Measurements from ENCODE around the gene SLX4.
"Not testable (repeated sequence)": the region's sequence is repeated elsewhere in the genome, so short reads cannot be mapped to it uniquely, and the experiment has no call there.

Gene SLX4

GRCh38 chr16:3611146-3611975, at the start of gene SLX4:
SLX4 (minus strand) TSS chr16:3611606; CDS start chr16:3608964, 2,642 bp downstream.
- no peak within 1 kb of the TSS for H3K27ac ChIP-seq (ENCODE audit: low read length)
- peaks cover 1% of the 10 kb centered on the region; the same call in 1 of the 2 replicates for H3K4me1 ChIP-seq (ENCODE audit: control insufficient read depth, insufficient read depth, low read length)
- H3K4me3 ChIP-seq (ENCODE audit: low read length) = peak within 1 kb of the TSS; percentile 46
- DNase-seq (ENCODE audit: low read depth, low spot score) = peak; percentile 71
- no peaks in the 10 kb centered on the region for H3K9me3 ChIP-seq (ENCODE audit: control insufficient read depth, insufficient read depth, low read length)
- H3K36me3 ChIP-seq (ENCODE audit: control insufficient read depth, insufficient read depth, low read length) = no peaks in the 10 kb centered on the region
- H3K27me3 ChIP-seq (ENCODE audit: control insufficient read depth, insufficient read depth, low read length) = no peaks in the 10 kb centered on the region
- WGBS (ENCODE audit: insufficient coverage, insufficient read length) = no CpG with 5 or more reads among the region's 86 CpGs

- peaks cover 56% of the 10 kb centered on the region for H3K36me3 ChIP-seq (ENCODE audit: control insufficient read depth, insufficient read depth, low read length)
- H3K4me3 ChIP-seq (ENCODE audit: low read length) = no peak overlapping the region
- DNase-seq (ENCODE audit: low read depth, low spot score) = no peak
- H3K27me3 ChIP-seq (ENCODE audit: control insufficient read depth, insufficient read depth, low read length) = no peaks in the 10 kb centered on the region
- no peaks in the 10 kb centered on the region for H3K9me3 ChIP-seq (ENCODE audit: control insufficient read depth, insufficient read depth, low read length)
- no peaks in the 10 kb centered on the region; the same call in 1 of the 2 replicates for H3K4me1 ChIP-seq (ENCODE audit: control insufficient read depth, insufficient read depth, low read length)
- H3K27ac ChIP-seq (ENCODE audit: low read length) = no peak overlapping the region
- no CpG with 5 or more reads among the region's 3 CpGs for WGBS (ENCODE audit: insufficient coverage, insufficient read length)
Measured at GRCh38 chr16:3659251-3659650, 47.8 kb upstream of the SLX4 start.

GRCh38 chr16:3656491-3657468, 45.4 kb upstream of the SLX4 start:
- H3K4me1 ChIP-seq (ENCODE audit: control insufficient read depth, insufficient read depth, low read length) = peaks cover 7% of the 10 kb centered on the region
- no CpG with 5 or more reads among the region's 42 CpGs for whole genome bisulfite sequencing (ENCODE audit: insufficient coverage, insufficient read length)
- no peaks in the 10 kb centered on the region for H3K9me3 ChIP-seq (ENCODE audit: control insufficient read depth, insufficient read depth, low read length)
- peaks cover 37% of the 10 kb centered on the region for H3K36me3 ChIP-seq (ENCODE audit: control insufficient read depth, insufficient read depth, low read length)
- no peaks in the 10 kb centered on the region for H3K27me3 ChIP-seq (ENCODE audit: control insufficient read depth, insufficient read depth, low read length)
- no peak overlapping the region for H3K4me3 ChIP-seq (ENCODE audit: low read length)
- no peak overlapping the region for H3K27ac ChIP-seq (ENCODE audit: low read length)
- DNase-seq (ENCODE audit: low read depth, low spot score) = no peak

GRCh38 chr16:3656160-3656490, 44.7 kb upstream of the SLX4 start:
- H3K4me1 ChIP-seq (ENCODE audit: control insufficient read depth, insufficient read depth, low read length); H3K9me3 ChIP-seq (ENCODE audit: control insufficient read depth, insufficient read depth, low read length); H3K27me3 ChIP-seq (ENCODE audit: control insufficient read depth, insufficient read depth, low read length); H3K27ac ChIP-seq (ENCODE audit: low read length); H3K4me3 ChIP-seq (ENCODE audit: low read length); DNase-seq (ENCODE audit: low read depth, low spot score): not testable (repeated sequence)
- H3K36me3 ChIP-seq (ENCODE audit: control insufficient read depth, insufficient read depth, low read length) = peaks cover 32% of the 10 kb centered on the region
- WGBS (ENCODE audit: insufficient coverage, insufficient read length) = no CpG with 5 or more reads among the region's 10 CpGs

- no CpG with 5 or more reads among the region's 21 CpGs for WGBS (ENCODE audit: insufficient coverage, insufficient read length)
- Histone ChIP-seq H3K27me3 (ENCODE audit: control insufficient read depth, insufficient read depth, low read length) (no peaks in the 10 kb centered on the region), H3K27ac (ENCODE audit: low read length) (no peak overlapping the region), H3K4me1 (ENCODE audit: control insufficient read depth, insufficient read depth, low read length) (peaks cover 7% of the 10 kb centered on the region), H3K4me3 (ENCODE audit: low read length) (no peak overlapping the region), H3K9me3 (ENCODE audit: control insufficient read depth, insufficient read depth, low read length) (no peaks in the 10 kb centered on the region), H3K36me3 (ENCODE audit: control insufficient read depth, insufficient read depth, low read length) (peaks cover 32% of the 10 kb centered on the region)
- DNase-seq (ENCODE audit: low read depth, low spot score) = no peak
Measured at GRCh38 chr16:3655396-3656159, 44.2 kb upstream of the SLX4 start.

GRCh38 chr16:3655030-3655395, 43.6 kb upstream of the SLX4 start:
- Histone ChIP-seq H3K9me3 (ENCODE audit: control insufficient read depth, insufficient read depth, low read length) (no peaks in the 10 kb centered on the region), H3K27me3 (ENCODE audit: control insufficient read depth, insufficient read depth, low read length) (no peaks in the 10 kb centered on the region), H3K36me3 (ENCODE audit: control insufficient read depth, insufficient read depth, low read length) (peaks cover 32% of the 10 kb centered on the region), H3K4me3 (ENCODE audit: low read length) (no peak overlapping the region), H3K4me1 (ENCODE audit: control insufficient read depth, insufficient read depth, low read length) (peaks cover 7% of the 10 kb centered on the region), H3K27ac (ENCODE audit: low read length) (no peak overlapping the region)
- no CpG with 5 or more reads among the region's 12 CpGs for WGBS (ENCODE audit: insufficient coverage, insufficient read length)
- no peak for DNase-seq (ENCODE audit: low read depth, low spot score)

GRCh38 chr16:3654249-3654991, 43.0 kb upstream of the SLX4 start, which contains the start of gene DNASE1:
DNASE1 (plus strand) TSS chr16:3654691; CDS start chr16:3655374, 683 bp downstream.
- DNase-seq (ENCODE audit: low read depth, low spot score) = peak; percentile 66
- no peaks in the 10 kb centered on the region for H3K9me3 ChIP-seq (ENCODE audit: control insufficient read depth, insufficient read depth, low read length)
- no peaks in the 10 kb centered on the region for H3K27me3 ChIP-seq (ENCODE audit: control insufficient read depth, insufficient read depth, low read length)
- H3K27ac ChIP-seq (ENCODE audit: low read length) = no peak within 1 kb of the TSS
- H3K4me3 ChIP-seq (ENCODE audit: low read length) = no peak within 1 kb of the TSS
- peaks cover 32% of the 10 kb centered on the region for H3K36me3 ChIP-seq (ENCODE audit: control insufficient read depth, insufficient read depth, low read length)
- peaks cover 7% of the 10 kb centered on the region for H3K4me1 ChIP-seq (ENCODE audit: control insufficient read depth, insufficient read depth, low read length)
- no CpG with 5 or more reads among the region's 14 CpGs for WGBS (ENCODE audit: insufficient coverage, insufficient read length)

GRCh38 chr16:3652373-3653195, 41.2 kb upstream of the SLX4 start:
- Histone ChIP-seq H3K27me3 (ENCODE audit: control insufficient read depth, insufficient read depth, low read length) (no peaks in the 10 kb centered on the region), H3K36me3 (ENCODE audit: control insufficient read depth, insufficient read depth, low read length) (peaks cover 24% of the 10 kb centered on the region), H3K4me1 (ENCODE audit: control insufficient read depth, insufficient read depth, low read length) (peaks cover 7% of the 10 kb centered on the region), H3K27ac (ENCODE audit: low read length) (no peak overlapping the region), H3K4me3 (ENCODE audit: low read length) (no peak overlapping the region), H3K9me3 (ENCODE audit: control insufficient read depth, insufficient read depth, low read length) (no peaks in the 10 kb centered on the region)
- WGBS (ENCODE audit: insufficient coverage, insufficient read length) = no CpG with 5 or more reads among the region's 14 CpGs
- DNase-seq (ENCODE audit: low read depth, low spot score) = no peak

Data from iPS DF 6.9 (cell line).